ENCODE results near the gene PSMC5. TPM values are rescaled to one million over a fixed set of nuclear protein-coding genes. Genes with fewer than 3 reads are reported as not detected.

The PSMC5 gene
- total RNA-seq, 1 experiment from 2014 or later: 34.9 TPM

DNA sequence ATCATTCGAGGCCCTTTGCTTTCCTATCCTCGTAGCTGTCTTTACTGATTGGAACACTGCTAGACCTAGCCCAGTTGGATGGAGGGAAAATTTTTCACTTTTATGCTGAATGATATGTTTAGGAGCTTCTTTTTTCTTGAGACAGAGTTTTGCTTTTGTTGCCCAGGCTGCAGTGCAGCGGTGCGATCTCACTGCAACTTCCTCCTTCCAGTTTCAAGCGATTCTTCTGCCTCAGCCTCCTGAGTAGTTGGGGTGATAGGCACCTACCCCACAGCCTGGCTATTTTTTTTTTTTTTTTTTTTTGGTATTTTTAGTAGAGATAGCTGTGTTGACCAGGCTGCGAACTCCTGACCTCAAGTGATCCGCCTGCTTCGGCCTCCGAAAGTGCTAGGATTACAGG is 17.3 kb upstream of the PSMC5 start:
- no peak for DNase-seq
- Histone ChIP-seq H3K36me3 (replicated peaks; ENCODE audit: control insufficient read depth, insufficient read depth, low read length) (peaks cover 56% of the 10 kb centered on the region), H3K4me3 (ENCODE audit: insufficient read depth, low read depth, low read length) (no peak overlapping the region), H3K27me3 (ENCODE audit: control insufficient read depth, insufficient read depth, low read length) (no peaks in the 10 kb centered on the region)

DNA sequence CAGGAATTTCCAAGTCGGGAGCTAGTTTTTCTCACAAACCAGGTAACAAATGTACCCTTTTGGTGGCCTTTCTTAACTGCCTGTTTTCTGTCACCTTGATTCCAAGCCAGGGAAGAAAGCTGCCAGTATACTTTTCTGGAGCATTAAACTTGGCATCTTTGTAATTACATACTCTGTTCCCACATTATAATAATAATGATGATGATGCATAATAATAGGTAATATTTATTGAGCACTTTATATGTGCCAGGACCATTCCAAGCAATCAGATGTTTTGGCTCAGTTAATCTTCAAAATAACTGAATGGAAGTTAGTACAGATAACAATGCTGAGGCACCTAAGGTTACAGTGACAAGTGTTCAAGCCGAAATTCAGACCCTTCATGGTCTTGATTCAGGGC is 11.1 kb upstream of the PSMC5 start:
- no peak overlapping the region for H3K4me3 ChIP-seq (ENCODE audit: insufficient read depth, low read depth, low read length)
- H3K27me3 ChIP-seq (ENCODE audit: control insufficient read depth, insufficient read depth, low read length): no peaks in the 10 kb centered on the region
- peaks cover 71% of the 10 kb centered on the region for H3K36me3 ChIP-seq (replicated peaks; ENCODE audit: control insufficient read depth, insufficient read depth, low read length)
- DNase-seq: no peak

DNA sequence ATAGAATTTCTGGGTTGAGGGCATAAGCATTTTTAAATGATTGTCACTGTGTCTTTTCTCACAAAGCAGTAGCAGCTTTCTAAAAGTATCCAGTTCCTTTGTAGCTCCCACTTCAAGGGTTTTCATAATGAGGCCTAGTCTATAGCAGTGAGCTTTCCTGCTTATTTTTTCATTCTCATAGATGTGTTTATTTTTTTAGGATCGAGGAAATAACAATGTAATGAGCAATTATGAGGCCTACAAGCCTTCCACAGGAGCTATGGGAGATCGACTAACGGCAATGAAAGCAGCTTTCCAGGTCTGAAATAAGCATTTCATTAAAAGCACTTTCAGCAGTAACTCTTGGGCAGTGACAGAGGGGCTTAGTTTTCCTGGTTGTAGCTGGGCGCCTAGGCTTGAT is 10.6 kb upstream of the PSMC5 start:
- H3K4me3 ChIP-seq (ENCODE audit: insufficient read depth, low read depth, low read length): no peak overlapping the region
- H3K36me3 ChIP-seq (replicated peaks; ENCODE audit: control insufficient read depth, insufficient read depth, low read length): peaks cover 74% of the 10 kb centered on the region
- DNase-seq: no peak
- no peaks in the 10 kb centered on the region for H3K27me3 ChIP-seq (ENCODE audit: control insufficient read depth, insufficient read depth, low read length)

DNA sequence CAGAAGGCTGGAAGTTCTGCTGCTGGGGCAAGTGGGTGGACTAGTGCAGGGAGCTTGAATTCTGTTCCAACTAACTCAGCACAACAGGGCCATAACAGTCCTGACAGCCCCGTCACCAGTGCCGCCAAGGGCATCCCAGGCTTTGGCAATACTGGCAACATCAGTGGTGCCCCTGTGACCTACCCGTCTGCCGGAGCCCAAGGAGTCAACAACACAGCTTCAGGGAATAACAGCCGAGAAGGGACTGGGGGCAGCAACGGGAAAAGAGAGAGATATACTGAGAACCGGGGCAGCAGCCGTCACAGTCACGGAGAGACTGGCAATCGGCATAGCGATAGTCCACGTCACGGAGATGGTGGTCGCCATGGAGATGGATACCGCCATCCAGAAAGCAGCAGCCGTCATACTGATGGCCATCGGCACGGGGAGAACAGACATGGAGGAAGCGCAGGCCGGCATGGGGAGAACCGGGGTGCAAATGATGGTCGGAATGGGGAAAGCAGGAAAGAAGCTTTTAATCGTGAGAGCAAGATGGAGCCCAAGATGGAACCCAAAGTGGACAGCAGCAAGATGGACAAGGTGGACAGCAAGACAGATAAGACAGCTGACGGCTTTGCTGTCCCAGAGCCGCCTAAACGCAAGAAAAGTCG is 9.4 kb upstream of the PSMC5 start:
- Histone ChIP-seq H3K27me3 (ENCODE audit: control insufficient read depth, insufficient read depth, low read length) (no peaks in the 10 kb centered on the region), H3K4me3 (ENCODE audit: insufficient read depth, low read depth, low read length) (no peak overlapping the region), H3K36me3 (replicated peaks; ENCODE audit: control insufficient read depth, insufficient read depth, low read length) (peaks cover 72% of the 10 kb centered on the region)
- DNase-seq: no peak

DNA sequence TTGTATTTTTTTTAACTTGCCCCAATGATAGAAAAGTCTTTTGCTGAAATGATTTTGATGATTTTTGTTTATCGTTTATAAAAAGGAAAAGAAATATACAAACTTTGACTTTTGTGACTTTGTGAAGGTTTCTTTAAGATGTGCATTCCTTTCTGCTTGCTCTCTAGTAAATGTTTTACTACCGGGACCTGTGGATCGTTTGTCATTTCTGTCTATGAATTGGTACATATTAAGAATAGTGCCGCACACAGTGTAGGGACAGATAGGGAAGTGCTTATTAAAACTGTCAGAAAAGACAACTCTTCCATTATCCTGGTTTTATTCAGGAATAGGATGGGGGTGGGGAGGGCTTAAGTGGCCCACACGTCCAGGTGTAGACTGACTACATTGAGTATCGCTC is 8.1 kb upstream of the PSMC5 start:
- H3K36me3 ChIP-seq (replicated peaks; ENCODE audit: control insufficient read depth, insufficient read depth, low read length): peaks cover 71% of the 10 kb centered on the region
- DNase-seq: no peak
- H3K27me3 ChIP-seq (ENCODE audit: control insufficient read depth, insufficient read depth, low read length): no peaks in the 10 kb centered on the region

DNA sequence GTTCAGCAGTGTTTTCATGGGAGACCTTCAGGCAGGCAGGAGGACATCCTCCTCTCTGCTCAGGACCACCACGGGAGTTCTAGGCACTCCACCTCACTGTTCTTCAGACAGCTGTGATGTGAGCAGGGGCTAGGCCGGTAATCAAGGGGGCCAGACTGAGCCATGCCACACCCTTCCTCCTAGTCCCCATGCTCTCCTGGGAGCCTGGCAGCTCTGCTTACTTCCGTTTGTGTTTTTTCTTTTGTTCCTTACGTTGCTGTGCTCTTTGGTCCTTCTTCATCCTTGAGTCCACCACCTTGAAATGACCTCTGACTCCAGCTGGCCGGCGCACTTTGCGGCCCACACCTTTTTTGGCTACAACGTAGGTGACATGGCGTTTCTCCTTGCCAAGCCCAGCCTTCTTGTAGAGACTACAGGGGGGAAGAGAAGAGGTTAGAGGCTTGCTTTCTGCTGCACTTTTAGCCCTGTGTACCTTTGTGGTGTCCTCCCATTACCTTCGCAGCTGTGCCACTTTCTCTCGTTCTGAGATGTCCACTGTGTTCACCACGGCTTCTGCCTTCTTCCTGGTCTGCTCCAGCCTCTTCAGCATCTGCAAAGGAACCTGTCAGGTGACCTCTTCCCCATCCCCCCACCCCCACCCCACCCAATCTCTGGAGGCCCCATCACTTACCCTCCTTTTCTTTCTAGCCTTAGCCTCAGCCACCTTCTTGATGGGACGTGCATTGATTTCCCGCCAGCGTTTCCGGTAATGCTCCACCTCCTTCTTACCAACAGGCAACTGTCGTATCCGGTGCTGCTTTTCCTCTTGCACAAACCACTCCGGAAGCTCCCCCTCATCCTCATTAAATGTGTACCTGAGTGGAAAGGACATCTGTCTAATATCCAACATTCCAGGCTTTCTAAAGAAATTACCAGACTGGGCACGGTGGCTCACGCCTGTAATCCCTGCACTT is 7.4 kb upstream of the PSMC5 start:
- DNase-seq: no peak
- Histone ChIP-seq H3K4me3 (ENCODE audit: insufficient read depth, low read depth, low read length) (no peak overlapping the region), H3K36me3 (replicated peaks; ENCODE audit: control insufficient read depth, insufficient read depth, low read length) (peaks cover 75% of the 10 kb centered on the region), H3K27me3 (ENCODE audit: control insufficient read depth, insufficient read depth, low read length) (no peaks in the 10 kb centered on the region)

More for the DNA sequence above, 8.1 kb upstream of the PSMC5 start:
- H3K4me3 ChIP-seq (ENCODE audit: insufficient read depth, low read depth, low read length): no peak overlapping the region

DNA sequence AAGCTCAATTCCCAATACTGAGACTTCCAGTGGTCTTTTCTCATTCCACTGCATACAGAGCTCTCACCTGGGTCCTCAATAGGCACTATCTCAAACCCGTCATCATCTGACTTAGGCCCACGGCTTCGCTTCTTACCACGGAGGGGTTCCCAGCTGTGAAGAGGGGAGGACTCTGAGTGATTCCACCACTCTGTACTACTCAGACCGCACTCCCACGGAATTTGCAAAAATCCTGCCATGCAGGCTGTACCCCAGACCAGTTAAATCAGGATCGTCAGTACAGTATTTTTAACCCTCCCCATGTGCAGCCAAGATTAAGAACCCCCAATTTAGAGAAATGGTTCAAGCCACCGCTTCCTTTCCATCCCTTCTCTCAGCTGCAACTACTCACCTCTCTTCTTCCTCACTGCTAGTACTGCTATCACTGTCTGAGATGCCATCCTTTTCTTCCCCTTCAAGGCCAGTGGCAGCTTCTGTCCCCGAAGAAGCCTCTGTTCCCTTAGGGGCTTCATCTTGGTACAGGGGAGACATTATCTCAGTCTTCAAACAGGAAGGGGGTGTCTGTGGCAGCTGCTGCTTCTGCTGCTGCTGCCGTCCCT is 6.2 kb upstream of the PSMC5 start:
- no peak for DNase-seq
- H3K36me3 ChIP-seq (replicated peaks; ENCODE audit: control insufficient read depth, insufficient read depth, low read length): peaks cover 69% of the 10 kb centered on the region
- H3K27me3 ChIP-seq (ENCODE audit: control insufficient read depth, insufficient read depth, low read length): no peaks in the 10 kb centered on the region
- H3K4me3 ChIP-seq (ENCODE audit: insufficient read depth, low read depth, low read length): no peak overlapping the region

DNA sequence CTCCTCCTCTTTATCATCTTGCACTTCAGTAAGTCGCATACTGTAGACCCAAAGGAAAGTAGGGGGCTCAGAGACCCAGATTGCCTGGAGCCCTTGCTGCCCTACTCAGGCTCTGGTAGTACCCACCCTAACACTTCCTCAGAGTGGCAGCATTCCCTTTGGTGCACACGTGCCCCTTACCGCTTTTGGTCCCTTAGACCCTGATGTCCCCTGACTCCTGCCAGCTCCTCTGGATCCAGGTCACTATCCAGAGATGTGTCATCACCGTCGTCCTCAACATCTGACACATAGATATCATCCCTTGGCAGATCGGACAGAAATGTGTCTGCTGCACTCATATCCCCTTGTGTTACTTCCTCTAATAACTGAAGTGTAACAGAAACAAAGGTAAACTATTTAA is 5.4 kb upstream of the PSMC5 start:
- no peak for DNase-seq
- H3K27me3 ChIP-seq (ENCODE audit: control insufficient read depth, insufficient read depth, low read length): no peaks in the 10 kb centered on the region
- H3K36me3 ChIP-seq (replicated peaks; ENCODE audit: control insufficient read depth, insufficient read depth, low read length): peaks cover 67% of the 10 kb centered on the region
- H3K4me3 ChIP-seq (ENCODE audit: insufficient read depth, low read depth, low read length): no peak overlapping the region

DNA sequence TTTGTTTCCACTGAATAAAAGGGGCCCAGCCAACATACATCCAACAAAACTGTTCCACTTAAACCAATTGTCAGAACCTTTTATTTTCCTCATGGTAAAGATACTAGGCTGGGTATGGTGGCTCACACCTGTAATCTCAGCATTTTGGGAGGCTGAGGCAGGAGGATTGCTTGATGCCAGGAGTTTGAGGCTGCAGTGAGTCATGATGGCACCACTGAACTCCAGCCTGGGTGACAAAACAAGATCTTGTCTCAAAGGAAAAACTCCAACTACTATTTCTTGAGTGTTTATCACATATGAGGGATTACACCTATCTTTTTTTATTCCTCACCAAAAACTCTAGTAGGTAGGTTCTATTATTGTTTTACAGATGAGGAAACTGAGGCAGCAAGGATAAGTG is 4.7 kb upstream of the PSMC5 start:
- Histone ChIP-seq H3K36me3 (replicated peaks; ENCODE audit: control insufficient read depth, insufficient read depth, low read length) (peaks cover 63% of the 10 kb centered on the region), H3K4me3 (ENCODE audit: insufficient read depth, low read depth, low read length) (no peak overlapping the region), H3K27me3 (ENCODE audit: control insufficient read depth, insufficient read depth, low read length) (no peaks in the 10 kb centered on the region)

DNA sequence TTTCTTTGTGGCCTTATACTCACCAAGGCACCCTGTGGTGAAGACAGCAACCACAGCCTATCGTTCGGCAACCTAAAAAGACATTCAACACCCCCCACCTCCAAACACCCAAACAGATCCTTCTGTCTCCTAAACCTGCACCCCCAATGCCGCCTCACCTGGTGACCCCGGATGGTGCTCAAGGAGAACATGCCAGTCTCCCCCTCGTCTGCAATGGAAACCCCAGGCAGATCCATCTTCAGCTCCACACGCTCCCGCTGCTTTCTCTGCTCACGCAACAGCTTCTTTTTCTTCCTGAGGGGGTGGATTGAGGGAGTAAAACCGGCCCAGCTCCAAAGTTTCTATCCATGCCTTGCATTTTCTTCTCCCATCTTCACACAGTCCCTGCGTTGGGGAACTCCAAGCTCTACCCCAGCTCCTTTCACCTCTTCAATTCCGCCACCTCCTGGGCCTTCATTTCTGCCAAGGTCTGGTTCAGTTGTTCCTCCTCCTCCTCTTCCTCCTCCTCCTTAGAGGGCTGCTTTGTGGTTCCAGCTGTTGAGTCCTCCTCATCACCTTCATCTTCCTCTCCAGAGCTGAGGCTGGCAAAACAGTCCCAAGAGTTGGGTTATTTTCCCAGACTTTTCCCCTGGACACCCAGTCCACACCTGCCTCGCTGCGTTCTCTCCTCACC is 3.4 kb upstream of the PSMC5 start:
- DNase-seq: no peak
- Histone ChIP-seq H3K4me3 (ENCODE audit: insufficient read depth, low read depth, low read length) (no peak overlapping the region), H3K36me3 (replicated peaks; ENCODE audit: control insufficient read depth, insufficient read depth, low read length) (peaks cover 53% of the 10 kb centered on the region), H3K27me3 (ENCODE audit: control insufficient read depth, insufficient read depth, low read length) (no peaks in the 10 kb centered on the region)

More for the DNA sequence above, 4.7 kb upstream of the PSMC5 start:
- DNase-seq: no peak

DNA sequence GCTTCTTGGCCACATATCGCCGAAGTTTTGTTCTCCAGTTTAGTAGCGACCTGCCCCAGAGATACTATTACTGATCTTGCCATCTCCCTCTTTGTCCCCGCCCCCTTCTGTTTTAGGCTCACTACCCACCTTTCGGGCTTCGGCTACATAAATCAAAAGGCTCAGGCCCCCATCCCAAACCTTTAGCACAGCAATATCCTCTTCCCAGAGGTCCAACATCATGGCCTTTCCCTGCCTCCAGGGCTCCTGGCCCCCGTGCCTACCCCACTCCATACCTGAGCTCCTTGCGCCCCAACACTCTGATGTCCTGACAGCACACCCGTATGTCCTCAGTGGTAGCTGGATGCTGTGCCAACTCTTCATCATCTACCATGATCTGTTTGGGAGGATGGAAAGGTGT is 2.9 kb upstream of the PSMC5 start:
- no peak for DNase-seq
- Histone ChIP-seq H3K4me3 (ENCODE audit: insufficient read depth, low read depth, low read length) (no peak overlapping the region), H3K36me3 (replicated peaks; ENCODE audit: control insufficient read depth, insufficient read depth, low read length) (peaks cover 52% of the 10 kb centered on the region), H3K27me3 (ENCODE audit: control insufficient read depth, insufficient read depth, low read length) (no peaks in the 10 kb centered on the region)

DNA sequence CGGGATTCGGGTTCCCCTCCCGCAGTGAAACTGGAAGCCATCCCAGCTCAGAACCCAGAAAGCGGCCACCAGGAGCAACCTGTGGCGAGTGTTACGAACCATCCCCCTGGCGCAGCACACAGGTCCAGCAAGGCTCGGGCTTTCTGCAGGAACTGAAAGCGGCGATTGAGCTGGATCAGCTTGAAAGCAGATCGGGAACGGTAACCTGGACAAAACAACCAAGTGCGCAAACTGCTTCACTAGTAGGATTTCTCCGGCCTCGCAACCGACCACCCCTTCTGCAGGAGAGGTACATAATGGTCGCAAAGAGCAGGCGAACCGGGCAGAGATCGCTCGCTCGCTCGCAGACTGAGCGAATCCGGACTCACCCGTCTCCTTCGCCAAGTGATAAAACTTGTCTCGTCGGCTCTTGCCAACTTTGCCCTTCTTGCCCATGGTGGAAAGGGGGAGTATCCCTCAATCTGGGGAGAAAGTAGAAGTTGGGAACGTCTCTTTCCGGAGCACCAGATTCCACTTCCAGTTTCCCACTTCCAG is 696 bp upstream of the PSMC5 start:
- peak; percentile 44 for DNase-seq
- Histone ChIP-seq H3K36me3 (replicated peaks; ENCODE audit: control insufficient read depth, insufficient read depth, low read length) (peaks cover 54% of the 10 kb centered on the region), H3K27me3 (ENCODE audit: control insufficient read depth, insufficient read depth, low read length) (no peaks in the 10 kb centered on the region), H3K4me3 (ENCODE audit: insufficient read depth, low read depth, low read length) (peak overlapping the region; percentile 96)

DNA sequence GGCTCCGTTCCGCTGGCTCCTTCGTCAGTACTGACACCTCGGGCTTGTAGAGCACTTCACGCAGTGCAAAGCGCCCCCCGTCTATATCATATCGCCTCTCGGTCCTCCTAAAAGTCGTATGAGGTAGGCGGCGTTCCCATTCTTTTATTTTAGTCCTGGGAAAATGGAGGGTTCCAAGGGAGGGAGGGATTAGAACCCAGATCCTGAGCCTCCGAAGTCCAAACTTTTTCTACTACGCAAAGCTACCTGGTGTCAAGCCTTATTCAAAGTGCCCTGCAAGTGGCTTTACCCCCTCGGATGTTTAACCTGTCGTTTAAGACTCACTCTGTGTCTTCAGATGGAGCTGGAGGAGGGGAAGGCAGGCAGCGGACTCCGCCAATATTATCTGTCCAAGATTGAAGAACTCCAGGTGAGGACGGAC is 580 bp downstream of the PSMC5 start:
- no peaks in the 10 kb centered on the region for H3K27me3 ChIP-seq (ENCODE audit: control insufficient read depth, insufficient read depth, low read length)
- H3K36me3 ChIP-seq (replicated peaks; ENCODE audit: control insufficient read depth, insufficient read depth, low read length): peaks cover 60% of the 10 kb centered on the region
- H3K4me3 ChIP-seq (ENCODE audit: insufficient read depth, low read depth, low read length): peak overlapping the region; percentile 96
- no peak for DNase-seq

DNA sequence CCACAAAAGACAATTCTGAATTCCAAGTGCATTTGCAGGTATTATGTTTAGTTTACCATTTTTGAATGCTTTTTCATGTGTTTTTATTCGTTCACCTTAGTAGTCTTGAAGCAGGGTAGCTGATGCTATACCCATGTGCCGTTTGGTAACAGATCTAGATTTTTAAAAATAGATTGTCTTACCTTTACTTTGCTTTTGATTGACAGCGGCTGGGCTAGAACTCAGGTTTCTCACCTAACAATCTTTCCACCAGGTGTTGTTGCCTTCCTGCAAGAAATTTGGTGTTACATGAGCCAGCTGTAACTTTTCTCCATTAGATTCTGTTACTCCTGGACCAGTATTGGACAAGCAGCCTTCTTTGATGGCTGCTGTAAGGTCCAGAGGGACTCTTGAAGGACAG is 1.7 kb downstream of the PSMC5 start:
- no peak overlapping the region for H3K4me3 ChIP-seq (ENCODE audit: insufficient read depth, low read depth, low read length)
- H3K36me3 ChIP-seq (replicated peaks; ENCODE audit: control insufficient read depth, insufficient read depth, low read length): peaks cover 64% of the 10 kb centered on the region
- DNase-seq: no peak
- no peaks in the 10 kb centered on the region for H3K27me3 ChIP-seq (ENCODE audit: control insufficient read depth, insufficient read depth, low read length)

All from H7 (cell line).